ENCODE measurements around the gene FHIP1A.

- no peak for TF ChIP-seq CTCF (tag by site-specific recombination; IDR thresholded peaks at IDR 0.05)
- no peak for TF ChIP-seq ZNF292 (tag by site-specific recombination; IDR thresholded peaks at IDR 0.05; ENCODE audit: borderline replicate concordance, low read depth)
- TF ChIP-seq HOXC10 (CRISPR knock-in tag; IDR thresholded peaks at IDR 0.05): no peak
- TF ChIP-seq GFI1B (tag by site-specific recombination; IDR thresholded peaks at IDR 0.05): no peak
- no peak for TF ChIP-seq ZNF202 (tag by site-specific recombination; IDR thresholded peaks at IDR 0.05; ENCODE audit: borderline replicate concordance)
- TF ChIP-seq ZNF398 (tag by site-specific recombination; IDR thresholded peaks at IDR 0.05): no peak
- no peak for TF ChIP-seq YY1 (tag by site-specific recombination; IDR thresholded peaks at IDR 0.05)
- no peak for TF ChIP-seq ZNF555 (tag by site-specific recombination; conservative IDR thresholded peaks at IDR 0.05)
- no peak for TF ChIP-seq ZNF561 (tag by site-specific recombination; IDR thresholded peaks at IDR 0.05; ENCODE audit: borderline replicate concordance)
- TF ChIP-seq ZNF768 (tag by site-specific recombination; IDR thresholded peaks at IDR 0.05): no peak
- no peak for TF ChIP-seq ZNF138 (tag by site-specific recombination; IDR thresholded peaks at IDR 0.05; ENCODE audit: borderline replicate concordance)
- no peak for TF ChIP-seq ZNF280C (tag by site-specific recombination; IDR thresholded peaks at IDR 0.05)
- no peak for TF ChIP-seq ATF2 (tag by site-specific recombination; IDR thresholded peaks at IDR 0.05; ENCODE audit: low read depth)
These were observed 49.4 kb upstream of the FHIP1A start for GRCh38 chr4:151359576-151359975.
